ENCODE data around the gene CYB561.

GRCh38 chr17:63443053-63443452, 3.1 kb downstream of the CYB561 start:
- TF ChIP-seq CTCF (IDR thresholded peaks at IDR 0.05; ENCODE audit: extremely low read depth in 1 of 2, insufficient read depth in 1 of 2, low read depth in 1 of 2, low read length in 2 of 2) (no peak), FOS (IDR thresholded peaks at IDR 0.05; ENCODE audit: borderline replicate concordance, insufficient read depth, low read length) (no peak), POLR2A (IDR thresholded peaks at IDR 0.05; ENCODE audit: low read depth, low read length) (no peak), EZH2 (IDR thresholded peaks at IDR 0.05; ENCODE audit: borderline replicate concordance, low read depth, low read length, severe bottlenecking) (no peak), POLR2AphosphoS5 (IDR thresholded peaks at IDR 0.05; ENCODE audit: insufficient read depth, low read depth, low read length) (no peak), MAX (IDR thresholded peaks at IDR 0.05; ENCODE audit: insufficient read depth, insufficient read length) (no peak), MYC (IDR thresholded peaks at IDR 0.05; ENCODE audit: low read depth, low read length) (no peak), GATA2 (IDR thresholded peaks at IDR 0.05; ENCODE audit: insufficient read depth, insufficient read length, low read depth, low read length) (no peak), JUN (IDR thresholded peaks at IDR 0.05; ENCODE audit: borderline replicate concordance, insufficient read depth, insufficient read length, low read depth) (no peak)

Measured in endothelial cell of umbilical vein (primary cell).